Suprapubic skin (tissue), 4 donors: ENCODE results near the gene MINDY1. TPM values are rescaled to one million over a fixed set of nuclear protein-coding genes. Genes with fewer than 3 reads are reported as not detected.

Source experiments
- DNase-seq, 2 donors: peaks; one replicate each; pipeline ENCODE4 v3.0.0-alpha.2; 2019; ENCODE audit warnings: low spot score in 2 of 2
- H3K27ac ChIP-seq: fragments of 200-600 bp; sonication (generic); one replicate; pipeline ENCODE4 v1.5.1; 2019
- H3K27me3 ChIP-seq: fragments of 200-600 bp; sonication (generic); one replicate; pipeline ENCODE4 v1.5.1; 2019
- H3K36me3 ChIP-seq: fragments of 200-600 bp; sonication (generic); one replicate; pipeline ENCODE4 v1.5.1; 2019
- H3K4me1 ChIP-seq: fragments of 200-600 bp; sonication (generic); one replicate; pipeline ENCODE4 v1.5.1; 2019
- H3K4me3 ChIP-seq: fragments of 200-600 bp; sonication (generic); one replicate; pipeline ENCODE4 v1.5.1; 2019; ENCODE audit warnings: mild to moderate bottlenecking
- H3K9me3 ChIP-seq: fragments of 200-600 bp; sonication (generic); one replicate; pipeline ENCODE4 v1.5.1; 2019
- EP300 ChIP-seq: sonication (generic); formaldehyde crosslinking; IDR thresholded peaks from one replicate; pipeline ENCODE4 v1.6.1; 2017; ENCODE audit warnings: antibody characterized with exemption
- POLR2A ChIP-seq, 2 donors: fragments of 450-650 bp; IDR thresholded peaks; one replicate each; pipeline ENCODE4 v1.6.1; 2017; ENCODE audit warnings: antibody characterized with exemption in 2 of 2, mild to moderate bottlenecking in 2 of 2, moderate library complexity in 2 of 2
- POLR2AphosphoS5 ChIP-seq, 3 donors: sonication (generic); formaldehyde crosslinking; IDR thresholded peaks; one replicate each; pipeline ENCODE4 v1.6.1; 2017; ENCODE audit warnings: antibody characterized with exemption in 3 of 3
- WGBS: methylation state at CpG from one replicate; pipeline ENCODE4 v1.1.5; 2018; 5-methylcytosine and 5-hydroxymethylcytosine counted together
- total RNA-seq, 4 donors: library from RNA; depleted of rRNA; stranded (reverse); fragments of >200 nt; gene quantifications; one replicate each; pipeline ENCODE4 v1.1.0, GENCODE V29; 2016
- TF ChIP-seq, protein P1 (sequence below), 2 donors: fragments of 200-600 bp in 1 of 2; fragments of 450-650 bp in 1 of 2; sonication (generic) in 1 of 2; IDR thresholded peaks; one replicate each; pipeline ENCODE4 v1.5.1; 2016 to 2019; ENCODE audit warnings: antibody characterized with exemption in 2 of 2, mild to moderate bottlenecking in 1 of 2, moderate library complexity in 1 of 2

Gene MINDY1
- total RNA-seq, 4 donors from 2014 or later: 31.7 to 59.1 (median 35.8) TPM

DNA sequence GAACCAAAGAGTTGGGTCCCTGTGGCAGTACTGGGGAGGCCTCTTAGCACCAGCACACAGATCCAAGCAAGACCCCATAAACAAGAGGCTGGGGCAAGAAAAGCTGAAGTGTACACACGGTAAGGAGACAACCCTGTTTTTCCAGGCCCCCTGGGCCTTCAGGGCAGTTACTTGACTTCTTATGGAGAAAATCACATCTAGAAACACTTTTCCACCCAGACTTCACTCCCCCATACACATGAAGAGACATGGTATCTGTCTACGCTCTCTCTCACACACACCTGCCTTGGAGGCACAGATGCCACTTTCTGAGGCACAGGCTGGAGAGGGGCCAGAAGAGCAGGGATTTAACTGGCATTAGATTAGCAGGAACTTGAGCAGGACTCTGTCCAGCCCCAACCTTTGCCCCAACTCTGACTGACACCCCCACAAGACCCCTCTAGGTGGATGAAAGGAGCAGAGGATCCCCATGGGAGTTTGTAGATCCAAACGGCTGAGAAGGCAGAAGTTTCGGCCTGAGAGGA is 34.2 kb downstream of the MINDY1 start:
- Histone ChIP-seq H3K36me3 (peaks cover 17% of the 10 kb centered on the region), H3K27me3 (no peaks in the 10 kb centered on the region), H3K4me1 (peaks cover 57% of the 10 kb centered on the region), H3K9me3 (no peaks in the 10 kb centered on the region), H3K4me3 (peak overlapping the region; percentile 69), H3K27ac (peak overlapping the region; percentile 71)
- DNase-seq: no peak
- WGBS: 56% methylated on average over 4 of the region's 4 CpGs
- no peak for TF ChIP-seq POLR2A (IDR thresholded peaks at IDR 0.05)
- no peak for TF ChIP-seq EP300

DNA sequence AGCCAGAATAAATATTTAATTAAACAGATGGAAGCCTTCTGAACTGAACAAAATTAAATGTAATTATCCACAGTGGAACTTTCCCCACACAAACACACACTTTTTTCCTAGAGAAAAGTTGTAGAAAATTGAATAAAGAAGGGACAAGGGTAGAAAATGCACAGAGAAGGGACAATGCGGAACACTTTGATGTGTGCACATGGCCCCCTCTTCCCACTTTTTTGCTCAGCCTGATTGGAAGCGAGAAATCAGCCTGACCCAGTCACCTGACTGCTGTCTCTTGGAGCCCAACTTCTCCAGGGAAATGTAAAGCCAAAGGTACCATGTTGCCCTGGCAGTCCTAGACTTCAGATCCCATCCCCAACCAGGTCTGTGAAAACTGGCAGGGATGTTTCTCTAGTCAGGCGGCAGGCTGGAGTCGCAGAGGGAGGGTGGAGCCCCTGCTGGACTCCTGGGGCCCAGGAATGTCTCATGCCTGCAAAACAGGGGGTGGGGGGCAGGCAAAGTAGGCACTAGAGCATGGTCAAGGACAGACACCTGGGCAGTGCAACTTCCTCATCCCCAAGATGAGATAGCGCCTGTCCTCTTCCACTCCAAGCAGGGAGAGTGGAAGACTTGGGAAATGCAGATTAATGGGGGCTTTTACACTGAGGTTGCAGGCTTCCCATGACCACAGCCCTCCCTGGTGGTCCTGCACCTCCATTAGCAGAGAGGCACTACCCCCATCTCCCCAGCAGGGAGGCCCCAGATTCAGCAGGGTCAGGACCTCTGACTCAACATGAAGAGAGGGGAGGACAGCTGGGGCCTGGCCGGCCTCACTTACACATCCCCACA is 34.9 kb downstream of the MINDY1 start:
- Histone ChIP-seq H3K27me3 (no peaks in the 10 kb centered on the region), H3K9me3 (no peaks in the 10 kb centered on the region), H3K4me1 (peaks cover 50% of the 10 kb centered on the region), H3K4me3 (peak overlapping the region; percentile 69), H3K36me3 (peaks cover 24% of the 10 kb centered on the region), H3K27ac (peak overlapping the region; percentile 71)
- no peak for DNase-seq
- TF ChIP-seq POLR2A (IDR thresholded peaks at IDR 0.05): no peak
- TF ChIP-seq POLR2AphosphoS5 (IDR thresholded peaks at IDR 0.05): no peak
- TF ChIP-seq EP300: no peak
- TF ChIP-seq, protein P1, sequence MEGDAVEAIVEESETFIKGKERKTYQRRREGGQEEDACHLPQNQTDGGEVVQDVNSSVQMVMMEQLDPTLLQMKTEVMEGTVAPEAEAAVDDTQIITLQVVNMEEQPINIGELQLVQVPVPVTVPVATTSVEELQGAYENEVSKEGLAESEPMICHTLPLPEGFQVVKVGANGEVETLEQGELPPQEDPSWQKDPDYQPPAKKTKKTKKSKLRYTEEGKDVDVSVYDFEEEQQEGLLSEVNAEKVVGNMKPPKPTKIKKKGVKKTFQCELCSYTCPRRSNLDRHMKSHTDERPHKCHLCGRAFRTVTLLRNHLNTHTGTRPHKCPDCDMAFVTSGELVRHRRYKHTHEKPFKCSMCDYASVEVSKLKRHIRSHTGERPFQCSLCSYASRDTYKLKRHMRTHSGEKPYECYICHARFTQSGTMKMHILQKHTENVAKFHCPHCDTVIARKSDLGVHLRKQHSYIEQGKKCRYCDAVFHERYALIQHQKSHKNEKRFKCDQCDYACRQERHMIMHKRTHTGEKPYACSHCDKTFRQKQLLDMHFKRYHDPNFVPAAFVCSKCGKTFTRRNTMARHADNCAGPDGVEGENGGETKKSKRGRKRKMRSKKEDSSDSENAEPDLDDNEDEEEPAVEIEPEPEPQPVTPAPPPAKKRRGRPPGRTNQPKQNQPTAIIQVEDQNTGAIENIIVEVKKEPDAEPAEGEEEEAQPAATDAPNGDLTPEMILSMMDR (IDR thresholded peaks at IDR 0.05): no peak
- 80% methylated on average over 4 of the region's 6 CpGs for WGBS

DNA sequence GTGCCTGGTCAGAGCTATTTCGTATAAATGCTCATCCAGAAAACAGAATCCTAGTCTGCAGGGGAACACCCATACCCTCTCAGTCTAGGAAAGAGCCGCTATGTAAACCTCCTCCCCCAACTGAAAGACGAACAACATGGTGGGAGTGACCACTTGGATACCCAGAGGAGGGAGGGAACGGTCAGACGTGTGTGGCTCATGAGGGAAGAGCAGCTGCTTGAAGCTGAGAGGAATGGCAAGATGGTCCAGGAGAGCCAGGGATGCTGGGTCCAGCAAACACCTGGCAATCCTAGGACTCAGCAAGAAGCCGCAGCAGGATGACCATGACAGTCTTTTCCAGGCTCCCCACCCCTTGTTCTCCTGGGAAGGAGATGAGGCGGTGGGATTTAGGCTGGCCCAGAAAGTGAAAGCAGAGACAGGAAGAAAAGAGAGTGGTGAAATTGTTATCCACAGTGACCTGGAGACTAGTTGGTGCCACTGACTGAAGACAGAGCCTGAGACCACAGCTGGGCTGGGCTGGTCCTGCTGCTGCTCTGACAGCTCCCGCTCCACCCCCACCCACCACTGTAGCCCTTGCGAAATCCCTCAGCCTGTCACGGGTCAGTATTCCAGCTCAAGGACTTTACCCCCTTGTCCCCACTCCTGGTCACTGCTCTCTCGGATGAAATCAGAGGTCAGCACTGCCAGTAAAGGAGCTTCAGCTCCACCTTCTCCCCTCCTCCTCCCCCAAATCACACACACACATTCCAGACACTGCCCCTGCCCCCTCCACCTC is 35.7 kb downstream of the MINDY1 start:
- H3K27ac ChIP-seq: peak overlapping the region; percentile 71
- H3K27me3 ChIP-seq: no peaks in the 10 kb centered on the region
- peaks cover 45% of the 10 kb centered on the region for H3K4me1 ChIP-seq
- WGBS: 58% methylated on average over 11 of the region's 11 CpGs
- H3K4me3 ChIP-seq: peak overlapping the region; percentile 69
- DNase-seq: peak; percentile 90 to 91
- H3K36me3 ChIP-seq: peaks cover 32% of the 10 kb centered on the region
- no peaks in the 10 kb centered on the region for H3K9me3 ChIP-seq
- no peak for TF ChIP-seq EP300
- no peak for TF ChIP-seq POLR2A (IDR thresholded peaks at IDR 0.05)
- TF ChIP-seq POLR2AphosphoS5 (IDR thresholded peaks at IDR 0.05): no peak
- TF ChIP-seq, protein P1 (IDR thresholded peaks at IDR 0.05): no peak

DNA sequence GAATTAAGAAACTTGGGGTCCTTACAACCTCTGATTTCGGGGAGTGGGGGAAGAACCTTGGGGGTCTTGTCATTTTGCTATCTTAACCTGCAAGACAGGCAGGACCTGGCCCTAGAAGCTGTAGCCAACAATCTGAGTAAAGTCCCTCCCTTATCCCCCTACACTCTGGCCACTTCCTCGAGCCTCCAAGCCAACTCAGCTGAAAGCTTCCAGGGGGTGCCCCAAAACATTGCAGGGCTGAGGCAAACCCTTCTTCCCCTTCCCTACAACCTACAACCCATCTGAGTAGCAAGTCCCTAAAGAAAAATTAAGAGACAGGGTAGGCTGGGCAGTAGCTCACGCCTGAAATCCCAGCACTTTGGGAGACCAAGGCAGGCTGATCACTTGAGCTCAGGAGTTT is 37.1 kb downstream of the MINDY1 start:
- DNase-seq: no peak
- Histone ChIP-seq H3K4me3 (no peak overlapping the region), H3K27ac (no peak overlapping the region), H3K27me3 (no peaks in the 10 kb centered on the region), H3K4me1 (peaks cover 37% of the 10 kb centered on the region), H3K9me3 (no peaks in the 10 kb centered on the region), H3K36me3 (peaks cover 46% of the 10 kb centered on the region)
- no peak for TF ChIP-seq EP300
- TF ChIP-seq POLR2A (IDR thresholded peaks at IDR 0.05): no peak
- TF ChIP-seq, protein P1 (IDR thresholded peaks at IDR 0.05): no peak
- TF ChIP-seq POLR2AphosphoS5 (IDR thresholded peaks at IDR 0.05): no peak
- WGBS: 80% methylated on average over 3 of the region's 3 CpGs

DNA sequence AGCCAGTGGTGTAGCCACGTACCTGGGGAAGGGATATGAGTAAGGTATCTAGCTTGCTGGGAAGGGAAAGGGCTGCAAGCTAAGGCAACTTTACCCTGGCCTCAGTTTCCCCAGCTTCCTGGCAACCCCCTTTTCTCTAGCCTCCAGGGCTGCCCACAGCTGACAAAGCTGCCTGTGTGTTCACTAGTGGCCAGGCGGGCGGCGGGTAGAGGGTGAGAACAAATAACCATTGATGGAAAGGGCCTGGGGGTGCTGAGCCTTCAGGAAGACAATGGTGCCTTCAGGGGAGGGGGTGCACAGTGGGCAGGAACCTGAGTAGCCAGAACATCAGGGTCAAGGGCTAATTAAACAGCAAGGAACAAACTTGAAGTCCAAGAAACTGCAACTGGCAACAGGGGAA is 38.2 kb downstream of the MINDY1 start:
- no peak overlapping the region for H3K27ac ChIP-seq
- TF ChIP-seq POLR2AphosphoS5 (IDR thresholded peaks at IDR 0.05) (no peak), EP300 (no peak)
- no peaks in the 10 kb centered on the region for H3K9me3 ChIP-seq
- H3K27me3 ChIP-seq: no peaks in the 10 kb centered on the region
- WGBS: 87% methylated on average over 4 of the region's 4 CpGs
- peaks cover 57% of the 10 kb centered on the region for H3K36me3 ChIP-seq
- DNase-seq: no peak
- no peak overlapping the region for H3K4me3 ChIP-seq
- H3K4me1 ChIP-seq: peaks cover 34% of the 10 kb centered on the region

DNA sequence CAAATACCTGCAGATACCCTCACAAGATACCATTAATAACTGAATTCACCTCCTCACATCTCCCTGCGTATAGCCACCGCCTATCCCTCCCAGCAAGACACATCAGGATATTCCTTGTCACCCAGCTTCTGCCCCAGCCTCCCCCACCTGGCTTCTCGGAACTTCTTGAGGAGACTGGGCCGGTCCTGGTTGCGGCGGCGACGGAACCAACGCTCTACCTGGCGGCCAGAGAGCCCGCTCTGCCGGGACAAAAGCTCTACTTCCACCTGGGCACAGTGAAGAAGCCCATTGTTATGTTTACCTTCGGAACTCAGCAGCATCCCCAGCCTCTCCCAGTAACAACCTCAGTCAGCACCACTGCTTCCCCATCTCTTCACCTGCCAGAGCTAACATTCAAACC is 38.8 kb downstream of the MINDY1 start:
- 97% methylated on average over 13 of the region's 13 CpGs for WGBS
- no peaks in the 10 kb centered on the region for H3K9me3 ChIP-seq
- no peaks in the 10 kb centered on the region for H3K27me3 ChIP-seq
- H3K36me3 ChIP-seq: peaks cover 63% of the 10 kb centered on the region
- no peak overlapping the region for H3K27ac ChIP-seq
- peaks cover 28% of the 10 kb centered on the region for H3K4me1 ChIP-seq
- TF ChIP-seq POLR2A (IDR thresholded peaks at IDR 0.05): no peak
- TF ChIP-seq, protein P1 (IDR thresholded peaks at IDR 0.05): no peak
- TF ChIP-seq EP300: no peak
- TF ChIP-seq POLR2AphosphoS5 (IDR thresholded peaks at IDR 0.05): no peak
- no peak overlapping the region for H3K4me3 ChIP-seq
- no peak for DNase-seq
